GM12878 (cell line): Measurements from ENCODE around the gene BATF. TPM values are rescaled to one million over a fixed set of nuclear protein-coding genes. Genes with fewer than 3 reads are reported as not detected.

Experiments used
- ATAC-seq: fragments of 200-7000 bp; cut with Tn5 transposase; 3 replicates; pipeline ENCODE4 v1.9.1; 2020; ENCODE audit warnings: mild to moderate bottlenecking, moderate library complexity
- BruUV-seq: library from RNA; stranded (reverse); fragments of 400-500 nt; replicated peaks from 2 replicates; lab custom pipeline; 2021; lab: Mats Ljungman, UMichigan
- CTCF ChIA-PET: fragments of 300-600 bp; sonication (Branson Sonifier 250); formaldehyde crosslinking; extraction: SDS; loops from one replicate; lab custom pipeline; 2021; ENCODE audit warnings: inconsistent platforms; lab: Yijun Ruan, JAX
- POLR2A ChIA-PET: fragments of 350-600 bp; formaldehyde crosslinking; extraction: SDS; loops from one replicate; lab custom pipeline; 2021; ENCODE audit warnings: inconsistent platforms; lab: Charles Lee
- RAD21 ChIA-PET: fragments of 300-600 bp; sonication (Branson Sonifier 250); formaldehyde crosslinking; loops from one replicate; lab custom pipeline; 2023; ENCODE audit warnings: antibody characterized with exemption; ENCODE audit not compliant: unreplicated experiment; lab: Charles Lee
- SMC1A ChIA-PET: fragments of 300-600 bp; sonication (Branson Sonifier 250); formaldehyde crosslinking; loops from one replicate; lab custom pipeline; 2023; ENCODE audit not compliant: unreplicated experiment, uncharacterized antibody; lab: Charles Lee
- DNase-seq: peaks from one replicate; pipeline ENCODE4 v3.0.0-alpha.2; 2011; ENCODE audit warnings: low read depth, low spot score
- FAIRE-seq: peaks from 3 replicates; lab custom pipeline; 2011; peaks lifted over from hg19 to GRCh38; lab: Jason Lieb, UNC
- H2AFZ ChIP-seq: 2 replicates; pipeline ENCODE4 v1.6.0; 2011; ENCODE audit warnings: low read depth, low read length, control low read depth; ENCODE audit not compliant: control insufficient read depth
- H3K27ac ChIP-seq: 2 replicates; pipeline ENCODE4 v1.5.1; 2011; ENCODE audit warnings: control low read depth; ENCODE audit not compliant: control insufficient read depth, insufficient read depth
- H3K27me3 ChIP-seq, 2 experiments: replicated peaks in 1 of 2; 2 replicates each; pipeline versions ENCODE4 v1.6.0 to v1.6.1; 2011; ENCODE audit warnings: low read length in 1 of 2; ENCODE audit not compliant: control insufficient read depth in 2 of 2, insufficient read depth in 2 of 2
- H3K36me3 ChIP-seq, 2 experiments: 2 replicates each; pipeline ENCODE4 v1.5.1; 2011; ENCODE audit warnings: low read length in 1 of 2; ENCODE audit not compliant: control insufficient read depth in 2 of 2, insufficient read depth in 2 of 2
- H3K4me1 ChIP-seq: 2 replicates; pipeline ENCODE4 v1.6.1; 2011; ENCODE audit warnings: mild to moderate bottlenecking, low read length, moderate library complexity, mixed read lengths; ENCODE audit not compliant: control insufficient read depth, insufficient read depth
- H3K4me2 ChIP-seq: 2 replicates; pipeline ENCODE4 v1.6.0; 2011; ENCODE audit warnings: control low read depth; ENCODE audit not compliant: control insufficient read depth, insufficient read depth
- H3K4me3 ChIP-seq: fragments of 200-600 bp; sonication (generic); 2 replicates; pipeline ENCODE4 v1.5.1; 2016
- H3K79me2 ChIP-seq: 2 replicates; pipeline ENCODE4 v1.6.0; 2011; ENCODE audit warnings: low read length; ENCODE audit not compliant: control insufficient read depth, insufficient read depth
- H3K9ac ChIP-seq: 2 replicates; pipeline ENCODE4 v1.8.0; 2011; ENCODE audit warnings: low read length, control low read depth, mixed read lengths; ENCODE audit not compliant: control insufficient read depth, insufficient read depth
- H3K9me3 ChIP-seq: replicated peaks from 3 replicates; pipeline ENCODE4 v1.5.1; 2011; ENCODE audit warnings: mild to moderate bottlenecking, low read length; ENCODE audit not compliant: control insufficient read depth, insufficient read depth
- H4K20me1 ChIP-seq: 2 replicates; pipeline ENCODE4 v1.6.0; 2011; ENCODE audit not compliant: control insufficient read depth, insufficient read depth
- CBFB ChIP-seq: IDR thresholded peaks from 2 replicates; pipeline ENCODE4 v1.6.1; 2016; ENCODE audit warnings: antibody characterized with exemption, low read depth
- PAX5 ChIP-seq: IDR thresholded peaks from 2 replicates; pipeline ENCODE4 v1.6.1; 2011; ENCODE audit warnings: low read depth, low read length, borderline replicate concordance
- RAD21 ChIP-seq: IDR thresholded peaks from 2 replicates; pipeline ENCODE4 v1.6.1; 2011; ENCODE audit warnings: mild to moderate bottlenecking, low read depth, low read length, moderate library complexity; ENCODE audit not compliant: insufficient read depth
- SMC3 ChIP-seq: IDR thresholded peaks from 2 replicates; pipeline ENCODE4 v1.6.1; 2011; ENCODE audit warnings: low read length, improper control_type of control experiment, borderline replicate concordance
- SRF ChIP-seq, 2 experiments: IDR thresholded peaks; 2 replicates each; pipeline ENCODE4 v1.6.1; 2011; ENCODE audit warnings: low read depth in 2 of 2, low read length in 2 of 2, mild to moderate bottlenecking in 1 of 2, moderate library complexity in 1 of 2
- WGBS: methylation state at CpG from one replicate; pipeline ENCODE4 v1.1.6; 2016; ENCODE audit warnings: low lambda C conversion rate; ENCODE audit not compliant: insufficient replicate concordance, insufficient coverage; ENCODE audit errors: missing lambda C conversion rate; 5-methylcytosine and 5-hydroxymethylcytosine counted together
- in situ Hi-C: fragments of 300-500 bp; cut with MboI; formaldehyde crosslinking; loops from 9 replicates; pipeline ENCODE4 v1.14.3; 2018; ENCODE audit warnings: mixed read lengths
- intact Hi-C: fragments of 100-400 bp; cut with micrococcal nuclease; formaldehyde crosslinking; loops from one replicate; pipeline ENCODE4 v1.14.2; 2022; ENCODE audit not compliant: unreplicated experiment
- polyA plus RNA-seq, 11 experiments: library from polyadenylated mRNA; depleted of rRNA in 4 of 11; unstranded in 6 of 11; stranded (reverse) in 5 of 11; fragments of >200 nt; fragmentation: Nextera tagmentation in 4 of 11; fragmentation: Illumina TruSeq in 1 of 11; extraction: Ambion mirVana in 4 of 11; extraction: Trizol in 1 of 11; gene quantifications; 1 replicate in 1 of 11; 2 replicates in 10 of 11; pipeline versions ENCODE4 v1.2.1 to v1.2.3, GENCODE V29; 2011 to 2016; ENCODE audit warnings: inconsistent platforms in 2 of 11, missing spikeins in 2 of 11, low read depth in 1 of 11
- total RNA-seq, 4 experiments: library from RNA; depleted of rRNA in 3 of 4; stranded (reverse); fragments of >200 nt in 3 of 4; fragmentation: Illumina TruSeq in 1 of 4; extraction: Trizol in 1 of 4; gene quantifications; 2 replicates each; pipeline versions ENCODE4 v1.2.1 to v1.2.3, GENCODE V29; 2013 to 2021

Gene BATF
- total and polyA plus RNA-seq, 10 of the 15 experiments (the other 5 are each of a cell fraction or from before 2014, with no cell fraction given): 10.0 to 154 (median 103) TPM

GRCh38 chr14:75484711-75485429 lies 37.4 kb upstream of the BATF start:
- CTCF ChIA-PET: interaction anchor here (0.6 to 19.8 kb wide), 8 partner anchors 10 to 346 kb away, joined by 3 to 520 read pairs (median 3); partner anchors contain the start of gene BATF
- H3K27ac ChIP-seq: no peak overlapping the region
- no peak overlapping the region for H3K4me3 ChIP-seq
- POLR2A ChIA-PET: interaction anchor here (0.5 to 1.4 kb wide), 3 partner anchors 9 to 71 kb away, joined by 3 to 5 read pairs (median 4); no protein-coding TSS in a partner anchor
- no peaks in the 10 kb centered on the region for H3K36me3 ChIP-seq
- TF ChIP-seq CBFB (no peak), PAX5 (no peak), SRF (IDR thresholded peaks at IDR 0.05; ENCODE audit: low read depth in 2 of 2, low read length in 2 of 2) (no peak), RAD21 (no peak), SMC3 (no peak)
- TF ChIP-seq, all 136 proteins: peak for 0
- no peak for ATAC-seq
- Histone ChIP-seq H3K27me3 (no peaks in the 10 kb centered on the region), H4K20me1 (no peaks in the 10 kb centered on the region), H3K9ac (no peak overlapping the region), H3K4me2 (no peak overlapping the region), H2AFZ (no peak overlapping the region), H3K4me1 (peaks cover 27% of the 10 kb centered on the region), H3K79me2 (no peaks in the 10 kb centered on the region), H3K9me3 (peaks cover 8% of the 10 kb centered on the region; the same call in 2 of the 3 replicates)
- ChIA-PET RAD21 (interaction anchor here (0.9 to 18.1 kb wide), 3 partner anchors 31 to 179 kb away, joined by 5 to 645 read pairs (median 7); partner anchors contain the start of gene BATF), SMC1A (interaction anchor here (0.8 to 1.3 kb wide), 8 partner anchors 9 to 50 kb away, joined by 3 to 5 read pairs (median 4); no protein-coding TSS in a partner anchor)
- intact Hi-C loops (loop anchor here (5.0 kb wide), 2 partner anchors 37 to 58 kb away; partner anchors contain the start of genes BATF and JDP2), in situ Hi-C loops (loop anchor here (5.0 to 10.0 kb wide), 2 partner anchors 178 to 360 kb away; partner anchors contain the start of gene NEK9)
- BruUV-seq: no TSS peak
- DNase-seq: no peak
- WGBS: 89% methylated on average over 4 of the region's 4 CpGs
- FAIRE-seq: no peak
